CD14-positive monocyte (primary cell): ENCODE results near the gene POLRMT. TPM values are rescaled to one million over a fixed set of nuclear protein-coding genes. Genes with fewer than 3 reads are reported as not detected.

ENCODE experiments used
- DNase-seq, 3 donors: peaks; one replicate each; pipeline ENCODE4 v3.0.0-alpha.2; 2011 to 2022
- H2AFZ ChIP-seq: 2 replicates; pipeline ENCODE4 v1.6.0; 2012; ENCODE audit warnings: mild to moderate bottlenecking, low read depth, low read length, inconsistent platforms; ENCODE audit not compliant: insufficient read depth, poor library complexity, severe bottlenecking
- H3K27ac ChIP-seq, 2 donors: 1 replicate in 1 of 2; 2 replicates in 1 of 2; pipeline ENCODE4 v1.5.1; 2012 to 2013; ENCODE audit warnings: low read length in 2 of 2, control low read depth in 1 of 2, inconsistent platforms in 1 of 2, low read depth in 1 of 2, mild to moderate bottlenecking in 1 of 2
- H3K27me3 ChIP-seq, 2 donors: one replicate each; pipeline versions ENCODE4 v1.6.0 to v1.6.1; 2011 to 2013; ENCODE audit warnings: low read length in 2 of 2; ENCODE audit not compliant: control insufficient read depth in 2 of 2, insufficient read depth in 2 of 2
- H3K36me3 ChIP-seq, 2 donors: replicated peaks in 1 of 2; 1 replicate in 1 of 2; 2 replicates in 1 of 2; pipeline versions ENCODE4 v1.5.1 to v1.6.1; 2012 to 2013; ENCODE audit warnings: low read length in 2 of 2, control low read depth in 1 of 2, inconsistent platforms in 1 of 2, mild to moderate bottlenecking in 1 of 2; ENCODE audit not compliant: insufficient read depth in 2 of 2, control insufficient read depth in 1 of 2
- H3K4me1 ChIP-seq, 2 donors: 1 replicate in 1 of 2; 2 replicates in 1 of 2; pipeline versions ENCODE4 v1.5.1 to v1.6.1; 2012 to 2013; ENCODE audit warnings: low read length in 2 of 2, control low read depth in 1 of 2, inconsistent platforms in 1 of 2, mild to moderate bottlenecking in 1 of 2, moderate library complexity in 1 of 2; ENCODE audit not compliant: insufficient read depth in 2 of 2, control insufficient read depth in 1 of 2
- H3K4me2 ChIP-seq: replicated peaks from 2 replicates; pipeline ENCODE3; 2012; ENCODE audit warnings: low read length, moderate library complexity, mild to moderate bottlenecking; ENCODE audit not compliant: poor library complexity, severe bottlenecking; ENCODE audit errors: extremely low read depth
- H3K4me3 ChIP-seq, 3 experiments: fragments of 200-600 bp in 1 of 3; sonication (generic) in 1 of 3; replicated peaks in 1 of 3; 1 replicate in 2 of 3; 2 replicates in 1 of 3; pipeline ENCODE4 v1.5.1; 2011 to 2013; ENCODE audit warnings: low read length in 3 of 3, mild to moderate bottlenecking in 3 of 3, control low read depth in 2 of 3, low read depth in 2 of 3, inconsistent platforms in 1 of 3, moderate library complexity in 1 of 3
- H3K79me2 ChIP-seq: 2 replicates; pipeline ENCODE4 v1.6.0; 2012; ENCODE audit warnings: mild to moderate bottlenecking, control low read depth, inconsistent platforms, low read length, moderate library complexity; ENCODE audit not compliant: insufficient read depth
- H3K9ac ChIP-seq: 2 replicates; pipeline ENCODE4 v1.6.0; 2017; ENCODE audit warnings: low read length, mild to moderate bottlenecking; ENCODE audit not compliant: insufficient read depth, poor library complexity, severe bottlenecking
- H3K9me3 ChIP-seq, 2 donors: replicated peaks in 1 of 2; 1 replicate in 1 of 2; 2 replicates in 1 of 2; pipeline versions ENCODE4 v1.5.1 to v1.6.1; 2012 to 2013; ENCODE audit warnings: low read length in 2 of 2, control low read depth in 1 of 2; ENCODE audit not compliant: control insufficient read depth in 1 of 2, insufficient read depth in 1 of 2
- H4K20me1 ChIP-seq: 2 replicates; pipeline ENCODE4 v1.6.0; 2012; ENCODE audit warnings: mild to moderate bottlenecking, low read length, control low read depth, moderate library complexity; ENCODE audit not compliant: insufficient read depth
- H3K27ac Mint-ChIP-seq, 7 donors: one replicate each; pipeline ENCODE4 v1.8.0; 2020; ENCODE audit warnings: mild to moderate bottlenecking in 7 of 7, mixed read lengths in 7 of 7, moderate library complexity in 6 of 7, inconsistent platforms in 2 of 7
- H3K27me3 Mint-ChIP-seq, 3 donors: one replicate each; pipeline ENCODE4 v1.8.0; 2021 to 2022; ENCODE audit warnings: low read depth in 3 of 3, mild to moderate bottlenecking in 3 of 3, mixed read lengths in 3 of 3, moderate library complexity in 3 of 3, inconsistent platforms in 1 of 3
- H3K36me3 Mint-ChIP-seq, 2 donors: one replicate each; pipeline ENCODE4 v1.8.0; 2020; ENCODE audit warnings: mixed read lengths in 2 of 2, inconsistent platforms in 1 of 2, mild to moderate bottlenecking in 1 of 2
- H3K4me1 Mint-ChIP-seq: one replicate; pipeline ENCODE4 v1.8.0; 2020; ENCODE audit warnings: mild to moderate bottlenecking, mixed read lengths
- H3K4me3 Mint-ChIP-seq, 2 donors: one replicate each; pipeline ENCODE4 v1.8.0; 2020; ENCODE audit warnings: mild to moderate bottlenecking in 2 of 2, mixed read lengths in 2 of 2, moderate library complexity in 1 of 2
- H3K9me3 Mint-ChIP-seq, 7 donors: one replicate each; pipeline ENCODE4 v1.8.0; 2020 to 2022; ENCODE audit warnings: mixed read lengths in 7 of 7, mild to moderate bottlenecking in 6 of 7, moderate library complexity in 6 of 7, inconsistent platforms in 2 of 7
- whole genome bisulfite sequencing: methylation state at CpG from one replicate; pipeline ENCODE4 v1.1.5; 2013; ENCODE audit warnings: missing lambda C conversion rate; ENCODE audit not compliant: insufficient coverage; 5-methylcytosine and 5-hydroxymethylcytosine counted together
- intact Hi-C, 2 donors: fragments of 100-400 bp; cut with micrococcal nuclease; formaldehyde crosslinking; loops; one replicate each; pipeline versions ENCODE4 v1.15.0 to v1.15.1; 2023
- polyA plus RNA-seq, 3 donors: library from polyadenylated mRNA; depleted of rRNA in 1 of 3; unstranded in 2 of 3; stranded (reverse) in 1 of 3; fragments of 300-500 nt in 2 of 3; fragments of >200 nt in 1 of 3; fragmentation: Illumina TruSeq in 2 of 3; gene quantifications; 1 replicate in 2 of 3; 2 replicates in 1 of 3; pipeline ENCODE4 v1.2.3, GENCODE V29; 2012 to 2021
- TF ChIP-seq, protein P1 (sequence below): fragments of 200-600 bp; IDR thresholded peaks from one replicate; pipeline ENCODE4 v1.8.0; 2022; ENCODE audit warnings: antibody characterized with exemption, mild to moderate bottlenecking

Gene POLRMT
- polyA plus RNA-seq, 3 donors, result 16.2 to 40.5 (median 17.6) TPM

DNA sequence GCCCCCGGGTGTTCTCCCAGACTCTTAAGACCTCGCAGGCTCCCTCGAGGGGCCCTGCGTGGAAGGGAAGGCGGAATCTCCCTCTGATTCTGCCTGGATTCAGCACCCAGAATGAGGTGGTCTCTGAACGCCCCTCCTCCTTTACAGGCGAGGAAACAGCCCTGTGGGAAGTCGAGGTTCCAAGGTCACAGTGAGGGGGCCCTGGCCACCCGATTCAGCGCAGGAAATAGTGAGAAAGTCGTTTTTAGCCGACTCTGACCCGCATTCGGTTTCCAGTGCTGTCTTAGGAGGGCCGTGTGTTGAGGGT lies 59.9 kb downstream of the POLRMT start:
- 2% methylated on average over 13 of the region's 15 CpGs for WGBS
- H3K9ac ChIP-seq, result peak overlapping the region; percentile 88
- Mint-ChIP-seq H3K36me3 (peaks cover 2 to 20% of the 10 kb centered on the region in 2 donors), H3K4me1 (peaks cover 51% of the 10 kb centered on the region), H3K27me3 (peaks cover 0 to 2% (median 0%) of the 10 kb centered on the region in 3 donors), H3K9me3 (peaks cover 0 to 7% (median 0%) of the 10 kb centered on the region in 7 donors), H3K4me3 (peak overlapping the region; percentile 84 to 89), H3K27ac (peak overlapping the region in 6 of 7 donors; percentile 46 to 92 (median 70))
- peak overlapping the region in 1 of 2 donors; percentile 76 for H3K27ac ChIP-seq
- no peak overlapping the region for H2AFZ ChIP-seq
- H3K9me3 ChIP-seq, result no peaks in the 10 kb centered on the region
- TF ChIP-seq, protein P1, sequence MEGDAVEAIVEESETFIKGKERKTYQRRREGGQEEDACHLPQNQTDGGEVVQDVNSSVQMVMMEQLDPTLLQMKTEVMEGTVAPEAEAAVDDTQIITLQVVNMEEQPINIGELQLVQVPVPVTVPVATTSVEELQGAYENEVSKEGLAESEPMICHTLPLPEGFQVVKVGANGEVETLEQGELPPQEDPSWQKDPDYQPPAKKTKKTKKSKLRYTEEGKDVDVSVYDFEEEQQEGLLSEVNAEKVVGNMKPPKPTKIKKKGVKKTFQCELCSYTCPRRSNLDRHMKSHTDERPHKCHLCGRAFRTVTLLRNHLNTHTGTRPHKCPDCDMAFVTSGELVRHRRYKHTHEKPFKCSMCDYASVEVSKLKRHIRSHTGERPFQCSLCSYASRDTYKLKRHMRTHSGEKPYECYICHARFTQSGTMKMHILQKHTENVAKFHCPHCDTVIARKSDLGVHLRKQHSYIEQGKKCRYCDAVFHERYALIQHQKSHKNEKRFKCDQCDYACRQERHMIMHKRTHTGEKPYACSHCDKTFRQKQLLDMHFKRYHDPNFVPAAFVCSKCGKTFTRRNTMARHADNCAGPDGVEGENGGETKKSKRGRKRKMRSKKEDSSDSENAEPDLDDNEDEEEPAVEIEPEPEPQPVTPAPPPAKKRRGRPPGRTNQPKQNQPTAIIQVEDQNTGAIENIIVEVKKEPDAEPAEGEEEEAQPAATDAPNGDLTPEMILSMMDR, result no peak
- H3K79me2 ChIP-seq, result peaks cover 72% of the 10 kb centered on the region
- H3K36me3 ChIP-seq, result peaks cover 0 to 7% of the 10 kb centered on the region in 2 donors
- intact Hi-C loops, result loop anchor here (5.0 kb wide), 3 partner anchors 41 to 89 kb away; partner anchors contain the start of genes CDC34 (in 1 of the 2), FGF22 (in 1 of the 2) and RNF126 (in 1 of the 2)
- peak overlapping the region; percentile 82 to 95 (median 90) for H3K4me3 ChIP-seq
- no peaks in the 10 kb centered on the region for H3K27me3 ChIP-seq
- peak overlapping the region; percentile 84 for H3K4me2 ChIP-seq
- DNase-seq, result no peak
- peaks cover 59% of the 10 kb centered on the region for H4K20me1 ChIP-seq
- peaks cover 41 to 53% of the 10 kb centered on the region in 2 donors for H3K4me1 ChIP-seq

DNA sequence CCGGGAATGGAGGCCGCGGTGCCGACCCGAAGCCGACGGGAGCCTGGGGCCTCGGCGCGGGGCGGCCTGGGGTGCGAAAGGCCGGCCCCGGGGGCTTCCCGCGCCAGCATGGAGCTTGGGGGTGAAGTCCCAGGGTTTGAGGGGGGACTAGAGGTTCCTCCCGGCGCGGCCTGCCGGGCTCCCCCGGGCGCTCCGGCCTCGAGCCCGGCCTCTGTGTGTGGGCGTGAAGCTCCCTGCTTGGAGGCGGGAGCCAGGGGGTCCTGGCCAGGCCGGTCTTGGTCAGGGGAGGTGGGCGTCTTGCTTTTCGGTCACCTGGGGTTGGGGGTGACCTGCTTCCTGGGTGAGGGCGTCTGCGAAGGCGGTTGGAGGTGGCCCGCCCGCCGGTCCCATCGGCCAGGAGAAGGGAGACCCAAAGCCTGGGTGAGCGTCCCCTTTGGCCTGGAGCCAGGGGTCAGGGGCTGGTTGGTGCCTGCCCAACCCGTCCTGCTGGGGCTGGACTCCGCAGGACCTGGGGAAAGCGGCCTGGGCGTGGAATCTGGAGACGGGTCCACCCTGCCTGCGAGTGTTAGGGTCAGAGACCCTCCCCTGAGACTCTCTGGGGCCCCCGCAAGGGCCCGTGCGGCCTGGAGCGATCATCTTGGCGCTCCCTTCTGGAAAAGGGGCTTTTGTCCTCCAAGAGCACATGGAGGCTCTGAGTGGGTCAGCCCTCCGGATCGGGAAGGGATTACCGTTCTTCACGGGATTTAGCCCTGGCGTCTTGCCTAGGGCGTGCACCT lies 60.4 kb downstream of the POLRMT start:
- peaks cover 0 to 16% of the 10 kb centered on the region in 2 donors for H3K36me3 Mint-ChIP-seq
- H4K20me1 ChIP-seq, result peaks cover 53% of the 10 kb centered on the region
- peak overlapping the region; percentile 85 for H2AFZ ChIP-seq
- H3K36me3 ChIP-seq, result peaks cover 0 to 6% of the 10 kb centered on the region in 2 donors
- intact Hi-C loops, result loop anchor here (5.0 kb wide), 3 partner anchors 41 to 89 kb away; partner anchors contain the start of genes CDC34 (in 1 of the 2), FGF22 (in 1 of the 2) and RNF126 (in 1 of the 2)
- no peaks in the 10 kb centered on the region for H3K9me3 ChIP-seq
- H3K4me1 ChIP-seq, result peaks cover 46 to 59% of the 10 kb centered on the region in 2 donors
- H3K27me3 Mint-ChIP-seq, result peaks cover 0 to 2% (median 0%) of the 10 kb centered on the region in 3 donors
- H3K9ac ChIP-seq, result peak overlapping the region; percentile 88
- H3K27me3 ChIP-seq, result no peaks in the 10 kb centered on the region
- H3K4me1 Mint-ChIP-seq, result peaks cover 55% of the 10 kb centered on the region
- peak overlapping the region; percentile 84 to 91 for H3K4me3 Mint-ChIP-seq
- H3K27ac ChIP-seq, result peak overlapping the region; percentile 16 to 76
- peak overlapping the region in 6 of 7 donors; percentile 75 to 92 (median 84) for H3K27ac Mint-ChIP-seq
- peak overlapping the region; percentile 82 to 95 (median 90) for H3K4me3 ChIP-seq
- peaks cover 0 to 7% (median 0%) of the 10 kb centered on the region in 7 donors for H3K9me3 Mint-ChIP-seq
- DNase-seq, result peak in 1 of 3 donors; percentile 26
- peak overlapping the region; percentile 84 for H3K4me2 ChIP-seq
- TF ChIP-seq, protein P1, result no peak
- under 1% methylated on average over 49 of the region's 55 CpGs for WGBS
- H3K79me2 ChIP-seq, result peaks cover 66% of the 10 kb centered on the region
